HG03342 (cell line): Measurements from ENCODE around the gene HLCS.

ENCODE experiments used
- ATAC-seq: cut with Tn5 transposase; IDR thresholded peaks from one replicate; pipeline ENCODE4 v1.9.1; 2021; ENCODE audit warnings: mild to moderate bottlenecking, moderate library complexity; ENCODE audit not compliant: unreplicated experiment

The HLCS gene

GRCh38 chr21:36728371-36729111 is 237.9 kb downstream of the HLCS start:
- ATAC-seq: no peak

- ATAC-seq: no peak
Observed at GRCh38 chr21:36727866-36728265, 238.6 kb downstream of the HLCS start.

- no peak for ATAC-seq
Observed at GRCh38 chr21:36725793-36726386, 240.6 kb downstream of the HLCS start.

- ATAC-seq: no peak
Observed at GRCh38 chr21:36724660-36725059, 241.8 kb downstream of the HLCS start.

- no peak for ATAC-seq
Observed at GRCh38 chr21:36723371-36723881, 243.0 kb downstream of the HLCS start.

GRCh38 chr21:36722370-36723368 is 243.8 kb downstream of the HLCS start:
- no peak for ATAC-seq

- no peak for ATAC-seq
Observed at GRCh38 chr21:36721817-36722216, 244.7 kb downstream of the HLCS start.

- ATAC-seq: no peak
Observed at GRCh38 chr21:36719614-36720013, 246.9 kb downstream of the HLCS start.

- ATAC-seq: no peak
Observed at GRCh38 chr21:36718951-36719501, 247.4 kb downstream of the HLCS start.

GRCh38 chr21:36717976-36718375 is 248.5 kb downstream of the HLCS start:
- ATAC-seq: no peak

GRCh38 chr21:36716836-36717235 is 249.6 kb downstream of the HLCS start:
- ATAC-seq: no peak

- no peak for ATAC-seq
Observed at GRCh38 chr21:36716387-36716786, 250.1 kb downstream of the HLCS start.

GRCh38 chr21:36713746-36714145 is 252.7 kb downstream of the HLCS start:
- no peak for ATAC-seq

- ATAC-seq: no peak
Observed at GRCh38 chr21:36710729-36711048, 255.8 kb downstream of the HLCS start.

GRCh38 chr21:36709868-36710728 is 256.4 kb downstream of the HLCS start:
- no peak for ATAC-seq

GRCh38 chr21:36709030-36709867 is 257.2 kb downstream of the HLCS start:
- no peak for ATAC-seq

GRCh38 chr21:36708286-36709029 is 258.0 kb downstream of the HLCS start:
- no peak for ATAC-seq

GRCh38 chr21:36707763-36708285 is 258.6 kb downstream of the HLCS start:
- ATAC-seq: no peak
